Activated naive CD8-positive, alpha-beta T cell (primary cell): ENCODE measurements around the gene CDCP2.
A peak's percentile ranks its signal among the peaks of the same experiment; 100 is the strongest.

Experiments used
- H3K27ac Mint-ChIP-seq: one replicate; pipeline ENCODE4 v1.8.0; 2021; ENCODE audit warnings: mixed read lengths
- H3K27me3 Mint-ChIP-seq: one replicate; pipeline ENCODE4 v1.8.0; 2021; ENCODE audit warnings: mixed read lengths
- H3K36me3 Mint-ChIP-seq: one replicate; pipeline ENCODE4 v1.8.0; 2021; ENCODE audit warnings: mixed read lengths
- H3K4me1 Mint-ChIP-seq: one replicate; pipeline ENCODE4 v1.8.0; 2021; ENCODE audit warnings: low read depth, mixed read lengths
- H3K4me3 Mint-ChIP-seq: one replicate; pipeline ENCODE4 v1.8.0; 2021; ENCODE audit warnings: mild to moderate bottlenecking, mixed read lengths
- H3K9me3 Mint-ChIP-seq: one replicate; pipeline ENCODE4 v1.8.0; 2021; ENCODE audit warnings: low read depth, mixed read lengths

CDCP2 gene

DNA sequence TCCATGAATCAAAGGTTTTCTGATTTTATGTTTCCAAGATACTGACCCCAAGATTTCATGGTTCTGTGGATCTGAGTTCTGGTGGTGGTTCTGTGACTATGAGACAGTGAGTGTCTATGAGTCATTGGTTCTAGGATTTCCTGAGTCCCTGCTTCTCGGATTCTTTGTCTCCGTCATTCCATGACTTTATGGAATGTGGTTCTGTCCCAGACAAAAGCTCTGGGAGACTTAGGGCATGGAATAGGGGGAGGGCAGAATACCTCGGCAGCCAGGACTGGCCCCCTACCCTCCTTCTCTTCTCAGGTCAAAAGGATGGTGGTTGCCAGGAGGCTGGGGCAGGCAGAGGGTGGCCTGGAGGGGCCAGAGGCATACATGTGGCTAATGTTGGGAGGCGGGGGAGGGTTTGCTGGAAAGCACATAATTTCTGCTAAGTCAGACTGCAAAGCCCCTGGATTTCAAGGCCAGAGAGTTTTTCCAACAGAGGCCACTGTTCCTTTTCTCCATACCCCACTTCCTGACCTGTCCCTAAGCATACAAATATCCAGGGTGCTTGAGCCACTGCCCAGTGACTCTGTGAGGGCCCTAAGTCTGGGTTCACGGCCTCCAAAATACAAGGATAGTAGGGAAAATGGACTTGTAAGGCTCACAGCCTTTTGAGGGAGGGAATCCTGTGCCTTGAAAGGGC is 17.2 kb downstream of the CDCP2 start:
- Mint-ChIP-seq H3K4me3 (no peak overlapping the region), H3K4me1 (no peaks in the 10 kb centered on the region), H3K9me3 (no peaks in the 10 kb centered on the region), H3K27ac (no peak overlapping the region), H3K36me3 (no peaks in the 10 kb centered on the region), H3K27me3 (no peaks in the 10 kb centered on the region)

DNA sequence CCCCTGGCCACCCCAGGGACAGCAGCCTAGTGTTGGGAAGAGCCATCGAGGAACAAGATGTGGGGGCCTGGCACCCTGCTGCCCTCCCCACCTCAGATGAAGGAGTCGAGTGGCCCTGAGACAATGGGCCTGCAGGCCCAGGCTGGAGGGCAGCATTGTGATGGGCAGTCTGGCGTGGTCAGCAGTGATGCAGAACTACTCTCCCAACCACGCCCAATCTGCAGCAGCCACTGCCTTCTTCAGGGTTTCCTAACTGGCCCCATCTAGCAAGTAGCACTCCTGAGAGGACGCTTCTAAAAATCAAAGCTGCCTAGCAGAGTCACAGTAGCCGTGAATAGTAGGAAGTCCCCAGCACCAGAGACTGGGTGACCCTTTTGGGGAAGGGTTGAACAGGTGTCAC is 18.5 kb downstream of the CDCP2 start:
- Mint-ChIP-seq H3K4me1 (no peaks in the 10 kb centered on the region), H3K36me3 (no peaks in the 10 kb centered on the region)

DNA sequence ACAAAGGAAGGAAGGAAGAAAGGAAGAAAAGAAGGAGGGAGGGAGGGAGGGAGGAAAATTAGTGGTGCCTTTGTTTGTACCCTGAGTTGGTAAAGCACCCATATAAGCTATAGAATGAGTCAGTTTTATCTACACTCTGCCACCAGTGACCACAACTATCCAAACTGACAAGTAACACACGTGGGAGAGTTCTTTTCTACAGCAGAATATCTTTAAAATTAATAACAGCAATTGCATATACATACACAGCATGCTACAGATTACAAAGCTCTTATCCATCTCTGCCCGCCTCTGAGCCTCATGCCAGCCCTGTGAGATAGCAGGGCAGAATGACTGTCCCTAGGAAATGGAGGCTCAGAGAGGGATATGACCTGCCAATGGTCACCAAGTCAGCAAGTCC is 20.3 kb downstream of the CDCP2 start:
- Mint-ChIP-seq H3K4me1 (no peaks in the 10 kb centered on the region), H3K27ac (no peak overlapping the region), H3K9me3 (no peaks in the 10 kb centered on the region), H3K36me3 (no peaks in the 10 kb centered on the region), H3K4me3 (no peak overlapping the region), H3K27me3 (no peaks in the 10 kb centered on the region)

More for the DNA sequence above, 18.5 kb downstream of the CDCP2 start:
- no peak overlapping the region for H3K4me3 Mint-ChIP-seq
- no peak overlapping the region for H3K27ac Mint-ChIP-seq
- no peaks in the 10 kb centered on the region for H3K27me3 Mint-ChIP-seq
- no peaks in the 10 kb centered on the region for H3K9me3 Mint-ChIP-seq

DNA sequence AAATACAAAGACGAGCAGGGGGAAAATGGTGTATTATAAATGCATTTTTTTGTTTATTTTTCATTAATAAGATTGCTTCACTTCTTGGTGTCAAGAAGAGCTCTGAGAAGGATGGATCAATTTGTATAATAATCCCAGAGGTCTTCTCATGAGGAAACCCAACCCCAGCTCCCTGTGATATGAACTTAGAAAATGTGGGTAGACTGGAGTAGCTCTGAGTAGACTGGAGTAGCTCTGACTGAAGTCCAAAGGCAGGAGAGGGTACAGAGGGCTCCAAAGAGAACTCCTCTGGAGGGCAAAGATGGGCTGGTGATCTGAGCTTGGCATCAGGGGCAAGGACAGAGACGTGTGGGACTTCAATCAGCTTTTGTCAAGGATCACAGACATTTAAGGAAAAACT is 21.4 kb downstream of the CDCP2 start:
- no peaks in the 10 kb centered on the region for H3K9me3 Mint-ChIP-seq
- no peaks in the 10 kb centered on the region for H3K27me3 Mint-ChIP-seq
- no peaks in the 10 kb centered on the region for H3K4me1 Mint-ChIP-seq
- no peak overlapping the region for H3K4me3 Mint-ChIP-seq
- no peaks in the 10 kb centered on the region for H3K36me3 Mint-ChIP-seq
- no peak overlapping the region for H3K27ac Mint-ChIP-seq

DNA sequence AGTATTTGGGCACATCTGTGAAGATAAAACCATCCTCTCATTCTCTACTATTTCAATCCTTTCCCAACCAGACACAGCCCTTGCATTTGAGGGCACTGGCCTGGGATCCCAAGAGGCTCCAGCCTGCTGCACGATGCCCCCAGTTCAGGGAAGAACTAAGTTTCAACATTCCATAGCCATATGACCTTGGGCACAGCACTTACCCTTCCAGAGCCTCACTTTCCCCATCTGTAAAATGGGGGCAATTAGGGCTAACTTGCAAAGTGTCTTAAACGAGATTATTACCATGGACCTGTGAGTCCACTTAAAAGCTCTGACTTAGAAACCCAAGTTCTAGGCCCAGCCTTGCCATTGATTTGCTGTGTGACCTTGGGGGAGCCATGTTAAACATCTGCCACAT is 22.9 kb downstream of the CDCP2 start:
- H3K36me3 Mint-ChIP-seq: no peaks in the 10 kb centered on the region
- no peaks in the 10 kb centered on the region for H3K27me3 Mint-ChIP-seq
- H3K9me3 Mint-ChIP-seq: no peaks in the 10 kb centered on the region
- no peaks in the 10 kb centered on the region for H3K4me1 Mint-ChIP-seq
- H3K4me3 Mint-ChIP-seq: no peak overlapping the region
- no peak overlapping the region for H3K27ac Mint-ChIP-seq

DNA sequence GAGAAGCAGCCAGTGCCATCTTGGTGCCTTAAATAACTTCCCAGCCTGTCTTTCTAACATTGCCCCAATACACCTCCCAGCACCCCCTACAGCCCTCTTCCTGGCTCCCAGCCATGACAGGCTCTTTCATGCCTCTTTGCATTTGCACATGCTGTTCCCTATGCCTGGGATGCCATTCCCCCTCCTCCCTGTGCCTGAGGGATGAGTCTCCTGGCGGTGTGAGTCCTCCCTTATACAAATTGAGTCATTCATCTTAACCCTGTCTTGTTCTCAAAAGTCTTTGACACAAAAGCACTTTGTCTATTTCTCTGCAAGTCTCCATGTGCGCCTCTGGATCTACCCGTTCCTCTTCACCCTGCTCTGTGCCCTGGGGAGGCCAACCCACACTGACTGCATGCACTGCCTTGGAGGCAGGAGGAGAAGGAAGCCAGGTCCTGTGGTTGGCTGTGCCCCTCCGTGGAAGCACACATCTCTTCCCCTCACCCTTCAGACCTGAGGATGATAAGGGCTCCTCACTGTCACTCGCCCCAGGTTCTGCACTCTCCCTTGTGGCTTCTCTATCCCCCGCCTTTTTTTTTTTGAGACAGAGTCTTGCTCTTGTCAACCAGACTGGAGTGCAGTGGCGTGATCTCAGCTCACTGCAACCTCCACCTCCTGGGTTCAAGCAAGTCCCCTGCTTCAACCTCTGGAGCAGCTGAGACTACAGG is 25.1 kb downstream of the CDCP2 start:
- Mint-ChIP-seq H3K27me3 (no peaks in the 10 kb centered on the region), H3K9me3 (no peaks in the 10 kb centered on the region), H3K27ac (no peak overlapping the region), H3K4me3 (no peak overlapping the region), H3K36me3 (no peaks in the 10 kb centered on the region), H3K4me1 (no peaks in the 10 kb centered on the region)

DNA sequence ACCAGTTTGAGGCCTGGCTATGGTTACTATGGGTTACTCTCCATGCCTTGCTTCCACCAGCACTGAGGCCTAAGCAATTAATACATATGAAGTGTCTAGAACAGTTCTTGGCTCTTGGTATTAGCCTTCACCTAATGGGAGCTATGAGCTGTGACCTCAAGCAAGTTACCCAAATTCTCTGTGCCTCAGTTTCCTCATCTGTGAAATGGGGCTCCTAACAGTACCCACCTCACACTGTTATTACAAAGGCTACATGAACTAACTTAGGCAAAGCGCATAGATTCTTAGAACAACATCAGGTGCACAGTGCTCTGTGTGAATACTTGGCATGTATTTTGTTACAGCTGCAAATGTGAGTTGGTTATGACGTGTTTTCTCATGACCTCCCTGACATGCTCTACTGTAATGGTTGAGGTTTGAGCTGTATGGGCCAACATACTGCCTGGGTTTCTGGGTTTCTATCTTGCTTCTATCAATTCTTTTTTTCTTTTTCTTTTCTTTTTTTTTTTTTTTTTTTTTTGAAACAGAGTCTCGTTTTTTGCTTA is 26.5 kb downstream of the CDCP2 start:
- no peaks in the 10 kb centered on the region for H3K27me3 Mint-ChIP-seq
- H3K36me3 Mint-ChIP-seq: no peaks in the 10 kb centered on the region
- no peak overlapping the region for H3K27ac Mint-ChIP-seq
- peaks cover 8% of the 10 kb centered on the region for H3K4me1 Mint-ChIP-seq
- no peaks in the 10 kb centered on the region for H3K9me3 Mint-ChIP-seq
- no peak overlapping the region for H3K4me3 Mint-ChIP-seq

DNA sequence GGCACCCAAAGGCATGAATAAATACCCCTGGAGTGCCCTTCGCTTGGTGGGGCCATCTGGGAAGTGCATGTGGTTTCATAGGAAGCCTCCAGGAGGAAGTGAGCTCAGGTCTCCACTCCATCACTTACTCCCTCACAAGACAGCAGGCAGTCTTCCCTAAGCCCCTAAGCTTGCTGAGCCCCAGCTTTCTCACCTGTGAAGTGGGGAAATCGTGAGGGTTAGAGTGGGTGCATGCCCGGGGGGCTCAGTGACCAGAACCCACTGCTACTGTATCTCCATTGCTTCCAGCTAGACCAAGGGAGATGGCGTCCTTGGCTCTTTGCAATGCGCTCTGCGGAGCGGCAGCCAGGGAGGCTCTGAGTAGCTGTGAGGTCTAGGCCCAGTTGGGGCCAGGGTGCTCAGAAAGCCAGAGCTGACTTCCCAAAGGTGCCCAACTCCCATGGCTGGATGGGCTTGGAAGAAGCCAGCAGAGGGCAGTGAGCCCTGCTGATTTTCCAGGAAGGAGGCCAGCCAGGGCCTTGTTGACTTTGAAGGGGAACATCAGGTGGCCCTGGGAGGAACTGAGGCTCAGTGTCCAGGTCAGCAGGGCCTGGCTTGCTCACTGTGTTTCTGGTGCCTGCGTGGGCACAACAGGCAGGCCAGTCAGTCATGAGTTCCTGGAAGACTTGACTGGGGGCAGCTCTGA is 27.3 kb downstream of the CDCP2 start:
- Mint-ChIP-seq H3K27ac (no peak overlapping the region), H3K4me3 (no peak overlapping the region), H3K27me3 (no peaks in the 10 kb centered on the region), H3K9me3 (no peaks in the 10 kb centered on the region), H3K4me1 (peaks cover 9% of the 10 kb centered on the region), H3K36me3 (no peaks in the 10 kb centered on the region)

DNA sequence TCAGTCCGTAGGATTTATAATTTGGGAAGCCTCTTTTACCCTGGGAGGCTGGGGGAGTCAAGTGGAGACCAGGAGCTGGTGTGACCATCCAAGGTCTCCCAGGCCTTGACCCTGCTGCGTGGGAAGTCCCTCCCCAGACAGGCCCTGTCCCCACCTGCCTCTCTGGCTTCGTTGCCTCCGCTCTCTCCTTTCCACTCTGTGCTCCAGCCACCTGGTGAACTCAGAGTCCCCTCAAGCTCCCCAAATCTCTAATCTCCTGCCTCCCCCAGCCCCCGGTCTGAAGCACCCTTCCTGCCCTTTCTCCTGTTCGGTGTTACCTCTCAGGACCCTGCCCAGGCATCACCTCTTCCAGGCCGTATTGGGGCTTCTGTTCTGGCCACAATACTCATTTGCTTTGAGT is 27.9 kb downstream of the CDCP2 start:
- Mint-ChIP-seq H3K4me1 (peaks cover 9% of the 10 kb centered on the region), H3K27ac (no peak overlapping the region), H3K4me3 (no peak overlapping the region), H3K9me3 (no peaks in the 10 kb centered on the region), H3K36me3 (no peaks in the 10 kb centered on the region), H3K27me3 (no peaks in the 10 kb centered on the region)

DNA sequence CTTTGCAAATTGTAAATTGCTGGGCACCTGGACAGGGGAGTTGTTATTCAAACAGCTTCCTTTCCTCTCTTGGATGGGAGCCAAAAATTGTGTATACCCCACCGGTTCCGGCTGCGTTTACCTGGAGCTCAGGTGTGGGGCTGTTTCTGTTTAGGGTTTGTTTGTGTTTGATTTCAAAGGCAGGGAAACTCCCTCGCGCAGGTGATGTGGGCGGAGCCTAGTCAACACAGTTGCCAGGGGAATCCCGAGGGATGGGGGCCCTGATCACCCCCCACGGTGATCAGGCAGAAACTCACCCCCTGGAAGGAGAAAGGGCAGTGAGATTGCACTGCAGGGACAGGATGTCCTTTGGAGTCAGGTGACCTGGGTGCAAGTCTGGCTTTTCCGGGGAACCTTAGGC is 28.3 kb downstream of the CDCP2 start:
- H3K9me3 Mint-ChIP-seq: no peaks in the 10 kb centered on the region
- no peaks in the 10 kb centered on the region for H3K36me3 Mint-ChIP-seq
- no peak overlapping the region for H3K27ac Mint-ChIP-seq
- peaks cover 9% of the 10 kb centered on the region for H3K4me1 Mint-ChIP-seq
- H3K27me3 Mint-ChIP-seq: no peaks in the 10 kb centered on the region
- H3K4me3 Mint-ChIP-seq: no peak overlapping the region

DNA sequence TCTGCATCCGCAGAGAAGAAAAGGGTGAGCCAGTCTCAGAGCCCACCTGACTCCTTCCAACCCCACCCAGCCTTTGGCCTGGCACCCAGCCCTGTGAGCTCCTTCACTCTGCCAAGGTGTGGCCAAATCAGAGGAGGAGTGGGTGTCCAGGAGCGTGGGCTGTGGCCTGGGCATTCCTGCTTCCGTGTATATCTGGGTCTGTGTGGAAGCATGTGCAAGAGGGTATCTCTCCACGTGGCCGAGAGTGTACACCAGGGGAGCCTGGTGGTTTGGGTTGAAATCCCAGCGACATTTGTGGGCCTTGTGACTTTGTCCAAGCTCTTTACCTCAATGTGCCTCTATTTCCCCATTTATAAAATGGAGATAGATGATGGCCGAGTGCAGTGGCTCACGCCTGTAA is 29.8 kb downstream of the CDCP2 start:
- Mint-ChIP-seq H3K9me3 (no peaks in the 10 kb centered on the region), H3K4me3 (no peak overlapping the region), H3K4me1 (peaks cover 9% of the 10 kb centered on the region), H3K27me3 (no peaks in the 10 kb centered on the region), H3K36me3 (no peaks in the 10 kb centered on the region), H3K27ac (no peak overlapping the region)

DNA sequence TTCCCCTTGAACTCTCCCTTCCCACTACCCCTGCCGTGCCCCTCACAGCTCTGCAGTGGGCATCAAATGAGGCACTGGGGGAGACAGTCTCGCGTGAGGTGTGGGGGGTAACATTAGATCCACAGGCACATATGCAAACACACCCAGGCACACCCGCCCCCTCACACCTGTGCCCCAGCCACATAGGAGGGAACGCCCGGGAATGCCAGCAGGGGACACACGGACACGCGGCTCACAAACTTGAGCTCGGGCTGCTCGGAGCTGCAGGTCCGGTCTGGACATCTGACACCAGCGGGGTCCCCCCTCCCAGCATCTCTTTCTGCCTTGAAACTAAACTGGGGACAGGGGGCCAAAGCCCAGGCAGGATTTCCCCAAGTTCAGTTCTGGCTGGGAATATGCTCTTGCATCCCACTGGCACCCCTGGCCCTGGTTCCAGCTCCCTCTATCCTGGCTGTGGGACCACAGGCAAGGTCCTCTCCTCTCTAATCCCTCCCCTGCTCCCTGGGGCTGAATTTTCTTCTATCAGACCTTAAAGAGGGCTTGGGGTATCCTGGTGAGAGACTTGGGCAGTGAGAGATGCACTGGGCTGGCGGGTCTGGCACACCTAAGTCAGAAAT is 30.6 kb downstream of the CDCP2 start:
- Mint-ChIP-seq H3K27ac (no peak overlapping the region), H3K27me3 (no peaks in the 10 kb centered on the region), H3K4me1 (peaks cover 9% of the 10 kb centered on the region), H3K9me3 (no peaks in the 10 kb centered on the region), H3K36me3 (no peaks in the 10 kb centered on the region), H3K4me3 (no peak overlapping the region)

DNA sequence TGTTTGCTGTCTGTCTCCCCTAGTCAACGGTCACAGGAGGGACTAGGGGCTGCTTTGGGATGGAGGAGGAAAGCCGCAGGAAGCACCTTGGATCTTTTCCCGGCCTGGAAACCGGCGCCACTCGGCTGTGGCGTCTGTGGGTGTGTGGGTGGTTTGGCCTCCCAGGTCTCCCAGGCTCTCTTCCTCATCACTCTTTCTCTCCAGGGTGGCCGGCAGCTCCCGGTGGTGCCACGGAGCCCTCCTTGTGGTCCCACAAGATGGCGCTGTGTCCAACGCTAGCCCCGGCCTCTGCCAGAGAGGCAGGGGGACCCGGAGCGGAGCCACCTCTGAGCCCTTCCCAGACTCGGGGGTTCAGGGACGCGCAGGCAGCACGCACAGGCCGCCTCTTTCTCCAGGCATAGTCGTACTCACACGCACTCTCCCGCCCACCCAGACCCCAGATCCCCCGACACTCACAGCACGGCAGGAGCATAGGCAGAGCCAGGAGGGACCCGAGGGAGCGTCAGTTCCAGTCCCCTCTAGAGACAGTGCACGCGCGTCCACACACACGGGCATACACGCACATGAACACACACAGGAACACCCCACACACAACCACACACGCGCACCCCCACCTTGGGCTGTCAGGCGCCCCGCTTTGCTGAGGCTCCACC is 31.2 kb downstream of the CDCP2 start:
- Mint-ChIP-seq H3K36me3 (no peaks in the 10 kb centered on the region), H3K27ac (no peak overlapping the region), H3K27me3 (no peaks in the 10 kb centered on the region), H3K9me3 (no peaks in the 10 kb centered on the region), H3K4me3 (peak overlapping the region; percentile 67), H3K4me1 (peaks cover 9% of the 10 kb centered on the region)

DNA sequence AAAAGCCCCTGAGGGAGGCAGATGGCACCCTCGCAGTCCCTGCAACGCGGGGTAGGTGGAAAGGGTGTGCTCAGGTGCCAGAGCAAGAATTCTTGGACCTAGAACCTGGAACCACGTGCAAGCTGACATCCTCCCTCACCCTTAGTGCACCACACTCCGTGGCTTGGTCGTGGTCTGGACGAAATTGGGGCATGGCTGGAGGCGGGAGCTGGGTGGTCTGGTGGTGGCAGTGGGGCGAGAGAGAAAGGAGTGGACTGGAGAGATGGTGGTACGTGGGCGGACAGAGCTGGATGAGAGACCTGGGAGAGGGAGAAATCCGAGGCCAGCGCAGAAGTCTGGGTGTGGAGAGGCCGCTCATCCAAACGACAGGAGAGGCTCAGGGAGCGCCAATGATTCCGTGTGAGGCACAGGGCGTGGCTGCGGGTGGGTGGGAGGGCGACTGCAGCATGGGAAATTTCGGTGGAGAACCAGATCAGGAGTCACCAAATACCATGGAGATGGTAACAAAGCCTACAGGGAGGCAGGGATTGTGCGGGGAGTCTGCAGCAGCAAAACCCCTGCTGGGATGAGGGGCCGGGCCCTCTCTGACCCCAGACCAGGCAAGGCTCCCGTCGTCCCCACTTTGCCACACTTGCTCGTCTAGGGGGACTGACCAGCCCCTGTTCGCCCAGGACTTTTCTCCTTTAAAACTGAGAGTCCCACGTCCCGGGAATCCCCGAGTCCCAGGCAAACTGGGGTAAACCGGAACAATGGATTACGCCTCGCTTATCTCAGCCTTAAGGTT is 31.9 kb downstream of the CDCP2 start:
- Mint-ChIP-seq H3K27ac (no peak overlapping the region), H3K27me3 (no peaks in the 10 kb centered on the region), H3K36me3 (no peaks in the 10 kb centered on the region), H3K4me3 (no peak overlapping the region), H3K9me3 (no peaks in the 10 kb centered on the region), H3K4me1 (peaks cover 9% of the 10 kb centered on the region)
